CD4-positive, alpha-beta memory T cell (primary cell): ENCODE measurements around the gene CCDC178. TPM values are rescaled to one million over a fixed set of nuclear protein-coding genes. Genes with fewer than 3 reads are reported as not detected.

Experiments used
- CTCF ChIA-PET: fragments of 350-600 bp; sonication (Branson Sonifier 250); formaldehyde crosslinking; loops from one replicate; lab custom pipeline; 2021; ENCODE audit warnings: inconsistent platforms; ENCODE audit not compliant: partially characterized antibody; lab: Charles Lee
- POLR2A ChIA-PET: fragments of 350-600 bp; sonication (Branson Sonifier 250); formaldehyde crosslinking; loops from one replicate; lab custom pipeline; 2021; ENCODE audit not compliant: partially characterized antibody; lab: Charles Lee
- DNase-seq, 5 donors: peaks; one replicate each; pipeline versions ENCODE4 v3.0.0 to v3.0.0-alpha.2; 2020 to 2022; ENCODE audit warnings: mixed read lengths in 1 of 5
- H3K27ac ChIP-seq: one replicate; pipeline ENCODE4 v1.7.0; 2013; ENCODE audit warnings: low read depth, low read length
- H3K27me3 ChIP-seq: 2 replicates; pipeline ENCODE4 v1.7.0; 2013; ENCODE audit warnings: mild to moderate bottlenecking, low read length, moderate library complexity; ENCODE audit not compliant: insufficient read depth
- H3K36me3 ChIP-seq: 2 replicates; pipeline ENCODE4 v1.7.0; 2013; ENCODE audit warnings: mild to moderate bottlenecking, low read length, moderate library complexity; ENCODE audit not compliant: insufficient read depth
- H3K4me1 ChIP-seq: 2 replicates; pipeline ENCODE4 v1.7.0; 2013; ENCODE audit warnings: mild to moderate bottlenecking, low read length, moderate library complexity; ENCODE audit not compliant: insufficient read depth
- H3K4me3 ChIP-seq, 2 donors: one replicate each; pipeline ENCODE4 v1.7.0; 2013; ENCODE audit warnings: low read length in 2 of 2, mild to moderate bottlenecking in 1 of 2
- H3K9me3 ChIP-seq, 2 donors: one replicate each; pipeline ENCODE4 v1.7.0; 2013; ENCODE audit warnings: low read length in 2 of 2, control low read depth in 1 of 2; ENCODE audit not compliant: control insufficient read depth in 1 of 2
- H3K27ac Mint-ChIP-seq, 7 donors: one replicate each; pipeline ENCODE4 v1.8.0; 2020 to 2021; ENCODE audit warnings: mixed read lengths in 7 of 7, mild to moderate bottlenecking in 6 of 7, inconsistent platforms in 3 of 7, moderate library complexity in 3 of 7
- H3K27me3 Mint-ChIP-seq, 2 donors: one replicate each; pipeline ENCODE4 v1.8.0; 2020 to 2021; ENCODE audit warnings: mixed read lengths in 2 of 2
- H3K36me3 Mint-ChIP-seq, 2 donors: one replicate each; pipeline ENCODE4 v1.8.0; 2020 to 2021; ENCODE audit warnings: mixed read lengths in 2 of 2, inconsistent platforms in 1 of 2, mild to moderate bottlenecking in 1 of 2
- H3K4me1 Mint-ChIP-seq, 4 donors: one replicate each; pipeline ENCODE4 v1.8.0; 2020 to 2021; ENCODE audit warnings: mixed read lengths in 4 of 4, mild to moderate bottlenecking in 1 of 4
- H3K4me3 Mint-ChIP-seq, 8 donors: one replicate each; pipeline ENCODE4 v1.8.0; 2020 to 2021; ENCODE audit warnings: mixed read lengths in 8 of 8, mild to moderate bottlenecking in 7 of 8, moderate library complexity in 6 of 8, inconsistent platforms in 3 of 8
- H3K9me3 Mint-ChIP-seq, 8 donors: one replicate each; pipeline ENCODE4 v1.8.0; 2020 to 2021; ENCODE audit warnings: mixed read lengths in 8 of 8, mild to moderate bottlenecking in 5 of 8, inconsistent platforms in 3 of 8, moderate library complexity in 1 of 8
- intact Hi-C: fragments of 100-400 bp; cut with micrococcal nuclease; formaldehyde crosslinking; loops from one replicate; pipeline ENCODE4 v1.15.1; 2023
- polyA plus RNA-seq, 2 donors: library from polyadenylated mRNA; unstranded; fragments of 300-500 nt; fragmentation: Illumina TruSeq; gene quantifications; one replicate each; pipeline ENCODE4 v1.2.3, GENCODE V29; 2021
- total RNA-seq, 2 experiments: library from RNA; stranded (reverse); gene quantifications; one replicate each; pipeline ENCODE4 v1.2.3, GENCODE V29; 2021

The CCDC178 gene
- total and polyA plus RNA-seq, 4 experiments from 2014 or later = not detected

- no peak overlapping the region for H3K27ac ChIP-seq
- H3K9me3 ChIP-seq = no peaks in the 10 kb centered on the region
- ChIA-PET POLR2A (no interaction called here), CTCF (interaction anchor here (0.6 kb wide), 1 partner anchor 13 kb away, joined by 3 read pairs; no protein-coding TSS in a partner anchor)
- Mint-ChIP-seq H3K27me3 (no peaks in the 10 kb centered on the region), H3K4me3 (no peak overlapping the region), H3K4me1 (no peaks in the 10 kb centered on the region), H3K9me3 (peaks cover 0 to 6% (median 1%) of the 10 kb centered on the region in 8 donors), H3K36me3 (no peaks in the 10 kb centered on the region), H3K27ac (no peak overlapping the region)
- no peak for DNase-seq
- H3K4me3 ChIP-seq = no peak overlapping the region
- intact Hi-C loops = no loop called here
- H3K36me3 ChIP-seq = no peaks in the 10 kb centered on the region
- no peaks in the 10 kb centered on the region for H3K27me3 ChIP-seq
- H3K4me1 ChIP-seq = no peaks in the 10 kb centered on the region
These were observed 530.5 kb downstream of the CCDC178 start for GRCh38 chr18:32909798-32910561.

GRCh38 chr18:32908424-32908805, 532.1 kb downstream of the CCDC178 start:
- CTCF ChIA-PET = no interaction called here
- no peaks in the 10 kb centered on the region for H3K36me3 ChIP-seq
- DNase-seq = no peak

GRCh38 chr18:32907648-32908423, 532.7 kb downstream of the CCDC178 start:
- H3K4me1 Mint-ChIP-seq = no peaks in the 10 kb centered on the region

More at GRCh38 chr18:32908424-32908805, 532.1 kb downstream of the CCDC178 start:
- Mint-ChIP-seq H3K27me3 (no peaks in the 10 kb centered on the region), H3K4me3 (no peak overlapping the region), H3K36me3 (no peaks in the 10 kb centered on the region), H3K4me1 (no peaks in the 10 kb centered on the region), H3K27ac (no peak overlapping the region), H3K9me3 (peaks cover 0 to 6% (median 1%) of the 10 kb centered on the region in 8 donors)
- intact Hi-C loops = no loop called here
- POLR2A ChIA-PET = no interaction called here
- no peaks in the 10 kb centered on the region for H3K9me3 ChIP-seq
- H3K4me1 ChIP-seq = no peaks in the 10 kb centered on the region
- no peak overlapping the region for H3K4me3 ChIP-seq
- no peak overlapping the region for H3K27ac ChIP-seq
- no peaks in the 10 kb centered on the region for H3K27me3 ChIP-seq

GRCh38 chr18:32907311-32907585, 533.3 kb downstream of the CCDC178 start:
- H3K27ac ChIP-seq = no peak overlapping the region
- Mint-ChIP-seq H3K4me1 (no peaks in the 10 kb centered on the region), H3K4me3 (no peak overlapping the region), H3K36me3 (no peaks in the 10 kb centered on the region), H3K9me3 (peaks cover 0 to 6% (median 0%) of the 10 kb centered on the region in 8 donors), H3K27ac (no peak overlapping the region), H3K27me3 (no peaks in the 10 kb centered on the region)
- POLR2A ChIA-PET = no interaction called here
- no peak for DNase-seq
- no peaks in the 10 kb centered on the region for H3K4me1 ChIP-seq
- no peaks in the 10 kb centered on the region for H3K27me3 ChIP-seq
- intact Hi-C loops = no loop called here
- H3K9me3 ChIP-seq = no peaks in the 10 kb centered on the region
- H3K4me3 ChIP-seq = no peak overlapping the region
- no peaks in the 10 kb centered on the region for H3K36me3 ChIP-seq
- CTCF ChIA-PET = no interaction called here

More at GRCh38 chr18:32907648-32908423, 532.7 kb downstream of the CCDC178 start:
- no peak overlapping the region for H3K27ac Mint-ChIP-seq
- peaks cover 0 to 6% (median under 1%) of the 10 kb centered on the region in 8 donors for H3K9me3 Mint-ChIP-seq
- no peaks in the 10 kb centered on the region for H3K27me3 Mint-ChIP-seq
- intact Hi-C loops = no loop called here
- Histone ChIP-seq H3K36me3 (no peaks in the 10 kb centered on the region), H3K4me3 (no peak overlapping the region), H3K9me3 (no peaks in the 10 kb centered on the region), H3K27me3 (no peaks in the 10 kb centered on the region), H3K27ac (no peak overlapping the region), H3K4me1 (no peaks in the 10 kb centered on the region)
- CTCF ChIA-PET = interaction anchor here (0.6 kb wide), 1 partner anchor 15 kb away, joined by 3 read pairs; no protein-coding TSS in a partner anchor
- no peaks in the 10 kb centered on the region for H3K36me3 Mint-ChIP-seq
- DNase-seq = no peak
- POLR2A ChIA-PET = no interaction called here
- no peak overlapping the region for H3K4me3 Mint-ChIP-seq

- H3K9me3 Mint-ChIP-seq = peaks cover 0 to 6% (median 0%) of the 10 kb centered on the region in 8 donors
- H3K27ac ChIP-seq = no peak overlapping the region
- no peaks in the 10 kb centered on the region for H3K27me3 ChIP-seq
- no peak overlapping the region for H3K4me3 ChIP-seq
- H3K36me3 ChIP-seq = no peaks in the 10 kb centered on the region
- H3K9me3 ChIP-seq = no peaks in the 10 kb centered on the region
- H3K4me1 ChIP-seq = no peaks in the 10 kb centered on the region
- H3K27ac Mint-ChIP-seq = no peak overlapping the region
- ChIA-PET CTCF (no interaction called here), POLR2A (no interaction called here)
- H3K36me3 Mint-ChIP-seq = no peaks in the 10 kb centered on the region
- intact Hi-C loops = no loop called here
- H3K27me3 Mint-ChIP-seq = no peaks in the 10 kb centered on the region
- DNase-seq = no peak
- no peak overlapping the region for H3K4me3 Mint-ChIP-seq
- H3K4me1 Mint-ChIP-seq = no peaks in the 10 kb centered on the region
These were observed 533.8 kb downstream of the CCDC178 start for GRCh38 chr18:32906506-32907310.

- Histone ChIP-seq H3K4me1 (no peaks in the 10 kb centered on the region), H3K27ac (no peak overlapping the region)
- CTCF ChIA-PET = no interaction called here
These were observed 534.9 kb downstream of the CCDC178 start for GRCh38 chr18:32905651-32906050.

More at GRCh38 chr18:32905651-32906050, 534.9 kb downstream of the CCDC178 start:
- no peak overlapping the region for H3K27ac Mint-ChIP-seq
- Histone ChIP-seq H3K36me3 (no peaks in the 10 kb centered on the region), H3K4me3 (no peak overlapping the region), H3K27me3 (no peaks in the 10 kb centered on the region), H3K9me3 (no peaks in the 10 kb centered on the region)
- no peaks in the 10 kb centered on the region for H3K27me3 Mint-ChIP-seq
- H3K4me1 Mint-ChIP-seq = no peaks in the 10 kb centered on the region
- POLR2A ChIA-PET = no interaction called here
- no peak for DNase-seq
- intact Hi-C loops = no loop called here
- no peaks in the 10 kb centered on the region for H3K36me3 Mint-ChIP-seq
- peaks cover 0 to 6% (median 0%) of the 10 kb centered on the region in 8 donors for H3K9me3 Mint-ChIP-seq
- H3K4me3 Mint-ChIP-seq = no peak overlapping the region
